ENCODE data around the gene DHX16.

- no peak for TF ChIP-seq CTCF (IDR thresholded peaks at IDR 0.05 in 8 of 11, conservative IDR thresholded peaks at IDR 0.05 in 3 of 11)
- no peak for TF ChIP-seq POLR2AphosphoS5 (IDR thresholded peaks at IDR 0.05)
- TF ChIP-seq POLR2A (IDR thresholded peaks at IDR 0.05) = no peak
These were observed 47.3 kb downstream of the DHX16 start for GRCh38 chr6:30625511-30625910.

Data from spleen (tissue), 7 donors.